ENCODE measurements around the gene ISM1.

Gene ISM1

GRCh38 chr20:13220904-13221297 lies at the start of gene ISM1:
ISM1 (plus strand) TSS chr20:13221274; CDS start chr20:13221777, 503 bp downstream.
- no peak for DNase-seq (ENCODE audit: low read depth, low spot score)

GRCh38 chr20:13173201-13173600 lies 47.9 kb upstream of the ISM1 start:
- no peak for DNase-seq (ENCODE audit: low read depth, low spot score)

- no peak for DNase-seq (ENCODE audit: low read depth, low spot score)
Measured at GRCh38 chr20:13174402-13174801, 46.7 kb upstream of the ISM1 start.

- DNase-seq (ENCODE audit: low read depth, low spot score), result no peak
Measured at GRCh38 chr20:13180986-13181889, 39.8 kb upstream of the ISM1 start.

GRCh38 chr20:13183005-13183404 lies 38.1 kb upstream of the ISM1 start:
- no peak for DNase-seq (ENCODE audit: low read depth, low spot score)

GRCh38 chr20:13186043-13186774 lies 34.9 kb upstream of the ISM1 start:
- DNase-seq (ENCODE audit: low read depth, low spot score), result no peak

- DNase-seq (ENCODE audit: low read depth, low spot score), result no peak
Measured at GRCh38 chr20:13187899-13188298, 33.2 kb upstream of the ISM1 start.

GRCh38 chr20:13199279-13199678 lies 21.8 kb upstream of the ISM1 start:
- DNase-seq (ENCODE audit: low read depth, low spot score), result no peak

- DNase-seq (ENCODE audit: low read depth, low spot score), result no peak
Measured at GRCh38 chr20:13200767-13201500, 20.1 kb upstream of the ISM1 start.

- no peak for DNase-seq (ENCODE audit: low read depth, low spot score)
Measured at GRCh38 chr20:13202565-13202964, 18.5 kb upstream of the ISM1 start.

- no peak for DNase-seq (ENCODE audit: low read depth, low spot score)
Measured at GRCh38 chr20:13205425-13205824, 15.6 kb upstream of the ISM1 start.

GRCh38 chr20:13205848-13206434 lies 15.1 kb upstream of the ISM1 start:
- no peak for DNase-seq (ENCODE audit: low read depth, low spot score)

GRCh38 chr20:13207016-13207415 lies 14.1 kb upstream of the ISM1 start:
- DNase-seq (ENCODE audit: low read depth, low spot score), result no peak

- no peak for DNase-seq (ENCODE audit: low read depth, low spot score)
Measured at GRCh38 chr20:13211956-13212618, 9.0 kb upstream of the ISM1 start.

- DNase-seq (ENCODE audit: low read depth, low spot score), result no peak
Measured at GRCh38 chr20:13212750-13213149, 8.3 kb upstream of the ISM1 start.

GRCh38 chr20:13213335-13213734 lies 7.7 kb upstream of the ISM1 start:
- DNase-seq (ENCODE audit: low read depth, low spot score), result no peak

GRCh38 chr20:13216533-13216932 lies 4.5 kb upstream of the ISM1 start:
- no peak for DNase-seq (ENCODE audit: low read depth, low spot score)

GRCh38 chr20:13219327-13220193 lies 1.5 kb upstream of the ISM1 start:
- no peak for DNase-seq (ENCODE audit: low read depth, low spot score)

GRCh38 chr20:13220194-13220903 lies 725 bp upstream of the ISM1 start:
- DNase-seq (ENCODE audit: low read depth, low spot score), result no peak

- DNase-seq (ENCODE audit: low read depth, low spot score), result no peak
Measured at GRCh38 chr20:13221313-13221672, 219 bp downstream of the ISM1 start.
